Fibroblast of skin of left biceps (primary cell): ENCODE data around the gene SAMD8.
"Not testable (repeated sequence)": the region's sequence is repeated elsewhere in the genome, so short reads cannot be mapped to it uniquely, and the experiment has no call there.

Source experiments
- DNase-seq, 2 experiments: peaks; one replicate each; pipeline ENCODE4 v3.0.0-alpha.2; 2013; ENCODE audit warnings: low read depth in 2 of 2

The SAMD8 gene

DNA sequence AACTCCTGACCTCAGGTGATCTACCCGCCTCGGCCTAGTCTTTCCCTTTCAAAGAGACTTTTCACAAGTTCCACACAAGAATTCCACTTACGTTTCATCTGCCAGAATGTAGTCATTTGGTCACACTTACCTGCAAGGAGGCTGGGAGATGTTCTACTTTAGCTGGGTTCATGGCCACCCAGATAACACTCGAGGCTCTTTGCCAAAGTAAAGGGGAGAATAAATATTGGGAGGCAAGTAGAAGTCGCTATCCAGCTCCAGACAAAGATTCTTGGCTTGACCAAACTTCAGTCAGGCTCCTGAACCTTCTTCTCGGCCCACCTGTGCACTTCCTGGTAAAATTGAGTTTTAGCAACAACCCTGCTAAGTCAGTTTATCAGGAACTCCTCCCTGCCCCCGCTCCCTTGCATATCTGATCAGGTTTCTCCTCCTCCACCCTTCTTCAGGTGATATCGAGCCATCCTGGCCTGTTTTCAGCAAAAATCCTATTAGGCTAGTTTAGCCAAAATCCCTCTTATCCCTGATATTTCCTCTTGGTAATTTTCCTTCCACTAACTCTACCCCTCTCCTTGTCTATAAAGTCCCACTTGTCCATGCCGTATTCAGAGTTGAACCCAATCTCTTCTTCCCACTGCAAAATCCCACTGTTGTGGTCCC is 25.1 kb upstream of the SAMD8 start:
- no peak for DNase-seq

DNA sequence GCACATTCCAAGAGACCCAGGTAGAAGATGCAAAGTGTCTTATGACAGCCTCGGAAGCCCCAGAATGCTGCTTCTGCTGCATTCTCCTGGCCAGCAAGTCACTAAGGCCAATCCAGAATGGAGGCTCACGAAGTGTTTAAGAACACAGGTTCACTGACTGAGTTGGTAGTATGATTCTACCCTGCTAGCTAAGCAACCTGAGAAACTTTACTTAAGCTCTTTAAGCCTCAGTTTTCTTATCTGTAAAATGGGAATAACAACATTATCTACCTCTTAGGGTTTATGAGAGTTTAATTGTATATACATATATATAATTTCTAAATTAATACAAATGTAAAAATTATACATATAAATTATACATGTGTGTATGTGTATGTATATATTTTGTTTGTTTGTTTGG is 22.8 kb upstream of the SAMD8 start:
- DNase-seq, result no peak

DNA sequence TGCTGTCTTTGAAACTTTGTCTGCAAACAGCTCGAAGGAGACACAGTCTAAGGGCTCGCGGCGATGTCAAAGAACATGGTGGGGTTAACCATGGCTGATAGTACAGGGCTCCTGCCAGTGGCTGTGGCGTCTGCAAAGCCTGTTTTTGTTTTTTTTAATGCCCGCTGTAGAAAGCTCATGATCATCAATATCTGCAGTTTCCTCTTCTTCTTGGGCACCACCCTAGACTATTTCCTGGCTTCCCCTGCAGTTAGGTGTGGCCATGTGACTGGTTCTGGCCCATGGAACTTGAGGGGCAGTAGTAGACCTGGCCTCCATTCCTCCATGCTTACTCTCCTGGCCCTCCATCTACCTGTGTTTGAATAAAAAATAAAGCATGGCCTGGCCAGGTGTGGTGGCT is 21.8 kb upstream of the SAMD8 start:
- no peak for DNase-seq

DNA sequence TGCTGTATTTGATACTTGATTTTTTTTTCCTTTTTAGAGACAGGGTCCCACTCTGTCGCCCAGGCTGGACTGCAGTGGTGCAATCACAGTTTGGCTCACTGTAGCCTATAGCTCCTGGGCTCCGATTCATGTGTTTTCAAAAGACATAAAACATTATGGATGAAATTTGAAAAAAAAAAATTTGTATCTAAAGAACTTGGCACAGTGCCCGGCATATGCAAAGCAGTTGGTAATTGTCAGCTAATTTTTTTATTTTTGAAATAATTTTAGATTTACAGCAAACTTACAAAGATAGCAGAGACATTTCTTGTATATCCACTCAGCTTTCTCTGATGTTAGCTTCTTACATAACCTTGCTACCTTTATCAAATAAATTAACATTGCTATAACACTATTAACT is 20.3 kb upstream of the SAMD8 start:
- DNase-seq, result no peak

DNA sequence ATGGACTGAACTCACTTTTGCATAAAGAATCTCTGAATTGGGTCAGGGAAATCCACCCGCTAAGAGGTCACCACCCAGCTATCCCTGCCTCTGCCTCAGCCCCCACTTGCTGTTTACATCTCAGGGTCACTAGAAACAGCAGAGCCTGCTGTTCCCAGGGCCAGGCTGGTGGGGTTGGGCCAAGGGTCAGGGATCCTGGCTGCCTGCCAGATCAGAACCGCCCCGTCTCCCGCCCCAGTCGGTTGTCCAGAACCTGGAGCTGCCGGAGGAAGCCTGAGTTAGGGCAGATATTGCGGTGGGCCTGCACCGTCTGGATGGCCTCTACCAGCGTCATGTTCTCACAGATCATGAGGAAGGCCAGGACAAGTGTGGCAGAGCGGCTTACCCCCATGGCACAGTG is 17.0 kb upstream of the SAMD8 start:
- no peak for DNase-seq

DNA sequence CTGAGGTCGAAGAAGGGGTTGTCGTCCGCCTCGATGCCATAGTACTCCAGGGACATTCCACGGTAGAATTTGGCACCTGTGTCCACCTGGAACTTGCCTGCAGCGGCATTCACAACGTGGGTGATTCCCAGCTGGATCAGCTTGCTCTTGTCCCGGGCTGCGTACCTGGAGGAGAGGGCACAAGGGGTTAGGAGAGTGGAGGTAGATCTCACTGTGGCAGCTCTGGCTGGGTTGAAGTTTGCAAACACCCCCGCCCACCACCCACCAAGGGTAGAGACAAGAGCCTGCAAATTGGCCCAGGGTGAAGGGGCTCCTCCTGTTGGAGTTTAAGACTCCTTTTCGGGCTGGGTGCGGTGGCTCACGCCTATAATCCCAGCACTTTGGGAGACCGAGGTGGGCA is 15.8 kb upstream of the SAMD8 start:
- DNase-seq, result no peak

DNA sequence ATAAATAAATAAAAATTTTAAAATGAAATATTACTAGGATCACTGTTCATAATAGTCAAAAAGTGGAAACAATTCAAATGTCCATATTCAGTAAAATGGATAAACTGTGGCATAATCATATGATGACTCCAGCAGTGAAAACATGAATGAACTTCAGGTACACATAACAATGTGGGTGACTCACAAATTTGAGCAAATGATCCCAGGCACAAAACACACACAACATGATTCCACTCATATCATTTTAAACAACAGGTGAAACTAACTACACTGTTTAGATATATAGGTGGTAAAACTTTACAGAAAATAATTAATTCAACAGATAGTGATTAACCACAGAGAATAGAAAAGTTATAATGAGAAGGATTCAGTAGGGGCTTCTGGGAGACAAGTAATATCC is 14.7 kb upstream of the SAMD8 start:
- no peak for DNase-seq

DNA sequence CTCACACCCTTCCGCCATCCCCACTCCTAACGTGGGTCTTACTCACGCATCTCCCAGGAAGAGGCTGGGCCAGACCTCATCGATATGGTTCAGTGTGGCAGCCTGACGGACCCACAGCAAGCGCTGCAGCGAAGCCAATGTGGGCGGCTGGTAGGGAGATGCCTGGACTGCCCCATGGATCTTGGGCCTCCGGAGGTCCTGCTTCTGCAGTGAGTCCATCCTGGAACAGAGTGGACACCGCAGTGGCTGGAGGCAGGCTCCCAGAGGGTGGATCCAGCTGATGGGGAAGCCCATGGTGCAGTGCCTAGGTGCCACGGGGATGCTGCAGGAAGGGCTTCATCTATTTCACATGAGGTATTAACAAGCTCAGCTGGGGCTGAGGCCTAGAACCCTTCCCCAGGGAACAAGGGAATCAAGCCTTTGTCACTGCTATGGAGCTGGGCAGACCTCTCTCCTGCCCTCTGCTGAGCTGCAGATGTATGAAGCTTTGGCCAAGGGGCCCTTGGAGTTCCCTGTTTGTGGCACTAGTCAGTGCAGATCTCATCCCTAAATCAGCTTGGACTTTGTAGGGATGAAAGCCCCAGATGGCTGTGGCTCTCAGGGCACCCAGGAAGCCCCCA is 13.7 kb upstream of the SAMD8 start:
- no peak for DNase-seq

DNA sequence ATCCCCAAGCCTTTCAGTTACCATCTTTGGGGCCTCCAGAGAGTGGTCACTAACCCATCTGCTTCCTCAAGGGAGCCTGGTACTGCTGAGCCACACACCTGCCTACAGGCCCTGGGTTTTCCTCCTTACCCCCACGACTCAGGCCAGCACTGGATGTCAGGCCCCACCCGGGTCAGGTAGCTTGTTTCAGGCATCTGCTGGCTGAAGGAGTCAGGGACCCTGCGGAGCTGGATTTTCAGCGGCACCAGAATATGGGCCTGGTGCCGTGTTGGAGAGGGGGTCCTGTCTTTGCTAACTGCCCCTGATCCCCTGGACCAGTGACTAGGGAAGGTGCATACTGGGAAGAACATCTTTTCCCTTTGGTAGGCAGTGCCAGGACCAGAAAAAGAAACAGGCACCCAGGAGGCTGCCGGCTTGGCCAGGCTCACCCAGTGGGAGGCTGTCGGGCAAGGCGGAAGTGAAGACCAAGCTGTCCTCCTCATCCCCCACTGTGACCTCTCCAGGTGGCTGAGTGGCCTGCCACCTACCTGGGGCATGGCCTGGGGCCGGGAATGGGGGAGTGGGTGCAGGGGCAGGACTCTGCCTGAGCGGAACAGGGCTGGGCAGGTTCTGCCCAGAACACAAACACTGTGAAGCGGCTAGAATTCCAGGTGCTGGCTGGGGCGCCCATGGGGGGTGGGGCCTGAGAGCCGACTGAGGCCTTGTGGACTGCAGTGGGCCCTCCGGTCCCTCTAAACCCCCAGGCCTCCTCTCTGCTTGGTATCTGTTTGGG is 12.4 kb upstream of the SAMD8 start:
- DNase-seq, result no peak

DNA sequence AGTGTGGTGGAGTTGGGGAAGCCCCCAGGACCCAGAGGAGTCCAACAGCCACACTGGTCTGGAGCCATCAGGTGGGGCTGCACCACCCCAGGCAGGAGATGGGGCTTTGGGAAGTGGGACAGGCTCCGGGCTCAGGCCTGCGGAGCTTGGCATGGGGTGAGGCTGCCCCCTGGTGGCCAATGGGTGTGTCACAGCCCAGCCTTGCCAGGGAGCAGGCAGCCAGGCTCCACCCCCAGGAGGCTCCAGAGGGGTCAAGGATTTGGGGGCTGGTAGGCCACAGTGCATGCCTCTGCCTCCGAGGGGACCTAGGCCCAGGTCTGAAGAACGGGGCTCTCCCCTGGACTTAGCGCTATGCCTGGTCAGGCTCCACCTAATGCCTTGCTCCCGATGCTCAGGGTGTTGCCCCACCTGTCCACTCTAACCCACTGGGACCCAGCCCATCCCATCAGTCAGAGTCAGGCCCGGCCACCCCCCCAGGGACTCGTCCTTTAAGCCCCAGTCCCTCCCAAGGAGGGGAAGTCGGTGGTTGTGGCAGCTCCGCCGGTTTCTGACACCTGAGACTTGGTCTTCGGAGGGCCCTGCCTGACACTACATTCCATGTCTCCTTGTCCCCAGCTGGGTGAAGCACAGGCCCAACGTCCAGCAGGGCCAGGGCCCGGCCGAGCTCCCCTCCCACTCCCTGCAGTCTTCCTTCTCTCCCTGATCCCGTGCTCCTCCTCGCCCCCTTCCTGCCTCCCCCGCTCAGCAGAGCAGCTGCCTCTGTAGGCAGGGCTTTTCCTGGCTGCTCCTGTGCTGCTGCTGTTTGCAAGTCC is 11.3 kb upstream of the SAMD8 start:
- no peak for DNase-seq

DNA sequence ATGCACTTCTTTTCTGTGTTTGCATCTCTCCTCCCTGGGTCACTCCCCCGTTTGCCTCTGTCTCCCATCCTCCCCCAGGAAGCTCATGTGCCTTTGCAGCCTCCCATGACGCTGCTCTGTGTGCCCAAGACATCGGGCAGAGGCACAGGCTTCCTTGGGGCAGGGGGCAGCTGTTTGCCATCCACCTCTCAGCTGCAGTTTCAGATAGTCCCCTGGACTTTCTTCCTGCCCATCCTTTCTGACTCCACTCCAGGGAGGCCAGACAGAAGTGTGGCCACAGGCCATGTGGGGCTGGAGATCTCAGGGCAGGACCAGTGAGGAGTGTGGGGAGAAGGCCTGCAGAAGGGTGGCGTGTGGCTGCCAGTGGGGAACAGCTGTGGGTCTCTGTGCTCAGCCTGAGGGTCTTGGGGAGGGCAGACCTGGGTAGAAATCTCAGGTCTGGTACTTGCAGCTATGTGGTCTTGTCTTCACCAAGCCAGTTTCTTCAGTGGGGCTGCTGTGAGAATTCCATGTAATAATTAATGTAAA is 10.6 kb upstream of the SAMD8 start:
- no peak for DNase-seq

DNA sequence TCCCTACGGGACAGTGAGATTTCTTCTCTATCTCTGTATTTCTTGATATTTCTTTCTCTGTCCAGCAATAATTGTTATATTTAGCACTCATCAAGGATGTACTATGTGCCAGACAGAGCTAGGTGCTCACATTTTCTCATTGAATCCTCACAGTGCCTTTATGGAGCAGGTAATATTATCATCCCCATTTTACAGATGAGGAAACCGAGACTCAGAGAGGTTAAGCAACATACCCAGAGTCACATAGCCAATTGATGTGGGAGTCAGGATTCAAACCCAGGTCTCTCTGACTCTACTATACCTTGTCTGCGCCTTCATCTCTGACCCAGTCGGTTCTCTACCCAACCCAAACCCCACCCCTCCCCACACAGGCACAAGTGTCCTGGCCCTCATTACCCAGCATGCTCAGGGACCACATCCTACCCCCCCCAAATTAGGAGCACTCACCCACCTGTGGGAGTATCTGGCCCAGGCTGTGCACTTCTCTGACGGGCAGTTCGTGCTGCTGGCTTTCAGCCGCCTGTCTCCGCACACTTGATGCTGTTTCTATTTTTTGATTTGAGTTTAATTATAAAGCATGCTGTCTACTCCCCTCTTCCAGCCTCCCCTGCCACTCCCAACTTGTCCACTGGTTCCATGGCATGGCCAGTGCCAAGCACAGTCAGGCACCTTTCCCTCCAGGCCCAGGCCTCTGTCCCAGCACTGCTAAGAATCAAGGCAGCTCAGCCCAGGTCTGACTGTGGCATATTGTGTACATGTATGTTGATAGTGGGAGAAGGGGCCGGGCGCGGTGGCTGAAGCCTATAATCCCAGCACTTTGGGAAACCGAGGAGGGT is 9.8 kb upstream of the SAMD8 start:
- no peak for DNase-seq

DNA sequence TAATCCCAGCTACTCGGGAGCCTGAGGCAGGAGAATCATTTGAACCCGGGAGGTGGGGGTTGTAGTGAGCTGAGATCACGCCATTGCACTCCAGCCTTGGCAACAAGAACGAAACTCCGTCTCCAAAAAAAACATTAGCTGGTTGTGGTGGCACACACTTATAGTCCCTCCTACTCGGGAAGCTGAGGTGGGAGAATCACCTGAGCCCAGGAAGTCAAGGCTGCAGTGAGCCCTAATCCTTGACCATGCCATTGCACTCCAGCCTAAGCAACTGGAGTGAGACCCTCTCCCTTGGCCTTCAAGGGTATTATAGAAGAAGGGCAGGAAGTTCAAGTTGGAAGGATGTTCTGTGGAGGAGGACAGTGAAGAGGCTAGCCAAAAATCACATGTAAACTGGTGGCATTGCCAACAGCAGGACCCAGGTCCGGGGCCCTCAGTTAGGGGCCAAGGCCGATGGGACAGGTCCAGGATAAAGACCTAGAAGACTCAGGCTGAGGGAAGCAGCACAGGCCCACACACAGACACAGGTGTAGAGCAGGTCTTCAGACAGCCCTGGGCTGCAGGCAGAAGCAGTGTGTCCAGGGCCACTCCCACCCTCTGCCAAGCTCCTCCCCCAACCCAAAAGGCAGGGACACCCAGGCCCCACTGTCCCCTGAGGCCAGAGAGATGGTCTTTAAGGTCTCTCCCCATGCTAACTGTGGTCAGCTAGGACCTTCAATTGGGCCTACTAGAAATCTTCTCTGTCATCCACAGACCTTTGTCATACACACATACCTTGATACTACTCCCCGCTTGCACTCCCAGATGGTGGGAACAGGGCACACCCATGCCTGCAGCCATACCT is 8.4 kb upstream of the SAMD8 start:
- no peak for DNase-seq

DNA sequence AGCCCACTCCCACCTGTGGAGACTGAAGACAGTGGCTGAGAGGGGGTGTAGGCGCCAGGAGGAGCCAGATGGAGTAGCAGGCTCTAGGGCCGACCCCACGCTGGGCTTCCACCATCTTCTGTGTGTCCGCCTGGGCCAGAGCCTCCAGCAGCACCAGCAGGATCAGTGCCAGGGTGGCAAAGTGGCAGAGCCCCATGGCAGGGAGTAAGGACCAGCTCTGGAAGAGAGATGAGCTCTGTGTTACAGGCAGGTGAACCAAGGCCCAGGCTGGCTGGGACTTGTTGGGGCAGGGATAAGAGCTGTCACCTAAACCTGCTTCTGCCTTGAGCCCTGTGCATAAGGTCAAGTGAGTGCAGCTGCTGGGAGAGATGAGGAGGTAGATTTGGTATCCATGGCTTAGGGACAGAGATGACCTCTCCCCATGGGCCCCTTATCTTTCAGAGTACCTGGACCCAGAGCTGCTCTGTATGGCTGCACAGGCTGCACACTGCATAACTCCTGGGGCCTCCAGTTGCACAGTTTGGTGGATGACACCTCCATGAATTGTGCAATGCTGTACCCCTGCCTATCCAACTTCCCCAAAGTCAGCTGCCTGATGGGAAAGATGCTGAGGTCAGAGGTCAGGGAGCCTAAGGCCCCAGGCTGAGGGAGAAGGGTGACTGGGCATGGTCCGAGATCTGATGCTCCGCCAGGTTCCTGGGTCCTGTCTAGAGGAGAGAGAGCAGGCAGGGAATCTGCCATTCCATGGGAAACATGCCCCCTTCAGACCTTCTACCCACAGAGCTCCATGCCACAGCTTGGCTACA is 7.4 kb upstream of the SAMD8 start:
- no peak for DNase-seq

DNA sequence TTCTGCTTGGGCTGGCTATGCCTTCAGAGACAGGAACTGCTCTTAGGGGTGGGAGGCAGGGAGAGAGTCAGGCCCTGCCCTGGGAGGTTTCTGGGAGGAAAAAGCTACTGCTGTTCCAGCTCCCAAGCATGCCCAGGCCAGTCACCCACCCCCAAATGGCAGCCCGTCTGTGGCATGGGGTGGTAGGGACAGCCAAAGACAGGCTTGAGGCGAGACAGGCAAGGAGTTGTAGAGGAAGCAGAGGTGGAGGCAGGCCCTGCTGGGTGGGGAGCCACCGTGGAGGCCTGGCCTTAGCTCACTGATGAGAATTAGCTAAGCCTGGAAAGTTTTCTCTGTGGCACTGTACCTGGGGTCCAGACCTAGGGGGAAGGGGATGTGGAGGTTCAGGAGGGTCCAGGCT is 6.6 kb upstream of the SAMD8 start:
- no peak for DNase-seq

DNA sequence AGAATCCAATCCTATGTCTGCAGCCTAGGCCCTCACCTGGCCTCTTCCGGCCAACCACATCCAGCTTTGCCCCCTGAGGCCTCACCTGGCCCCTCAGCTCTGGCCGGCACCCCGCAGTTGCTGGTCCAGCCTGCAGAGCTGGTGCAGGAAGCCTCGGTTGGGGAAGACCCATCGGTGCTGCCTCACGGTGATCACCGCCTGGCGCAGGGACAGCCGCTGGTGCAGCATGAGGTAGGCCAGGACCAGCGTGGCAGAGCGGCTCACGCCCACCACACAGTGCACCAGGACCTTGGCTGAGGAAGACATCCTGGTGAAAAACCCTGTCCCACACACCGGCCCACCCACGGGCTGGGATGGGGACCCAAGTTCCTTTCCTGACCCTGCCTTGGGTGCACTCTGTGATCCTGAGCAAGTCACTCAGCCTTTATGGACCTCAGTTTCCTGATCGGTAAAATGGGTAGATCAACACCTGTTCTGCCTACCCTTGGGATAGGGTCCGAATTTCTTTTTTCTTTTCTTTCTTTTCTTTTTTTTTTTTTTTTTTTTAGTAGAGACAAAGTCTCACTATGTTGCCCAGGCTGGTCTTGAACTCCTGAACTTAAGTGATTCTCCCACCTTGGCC is 5.8 kb upstream of the SAMD8 start:
- DNase-seq, result no peak

DNA sequence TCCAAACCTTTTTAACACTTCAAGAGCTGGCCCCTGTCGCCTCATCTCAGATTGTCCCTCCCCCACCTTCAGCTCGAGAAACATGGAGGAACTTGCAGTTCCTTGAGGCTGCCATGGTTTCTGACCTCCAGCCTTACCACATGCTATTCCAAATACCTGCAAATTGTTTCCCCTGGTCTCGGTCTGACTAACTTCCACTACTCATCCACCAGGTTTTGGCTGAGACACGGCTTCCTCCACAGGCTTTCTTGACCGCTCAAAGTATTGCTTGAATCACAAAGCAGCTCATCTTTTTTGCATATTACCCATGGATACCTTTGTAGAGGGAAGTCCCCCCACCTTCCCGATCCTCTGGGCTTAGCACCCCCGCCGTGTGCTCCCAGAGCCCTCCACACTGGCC is 5.2 kb upstream of the SAMD8 start:
- DNase-seq, result no peak

DNA sequence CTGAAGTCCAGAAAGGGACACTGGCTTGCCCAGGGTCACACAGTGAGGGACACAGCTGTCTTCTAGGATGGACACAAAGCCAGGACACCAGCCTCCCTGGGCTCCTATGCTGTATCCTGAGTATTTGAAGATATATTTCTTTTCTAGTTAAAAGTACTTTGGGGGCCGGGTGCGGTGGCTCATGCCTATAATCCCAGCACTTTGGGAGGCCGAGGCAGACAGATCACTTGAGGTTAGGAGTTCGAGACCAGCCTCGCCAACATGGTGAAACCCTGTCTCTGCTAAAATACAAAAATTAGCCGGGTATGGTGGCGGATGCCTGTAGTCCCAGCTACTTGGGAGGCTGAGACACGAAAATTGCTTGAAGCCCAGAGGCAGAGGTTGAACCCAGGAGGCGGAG is 4.6 kb upstream of the SAMD8 start:
- not testable (repeated sequence) for DNase-seq
